GM04503 (cell line): ENCODE results near the gene LIPC.
A peak's percentile ranks its signal among the peaks of the same experiment; 100 is the strongest.
"Not testable (repeated sequence)": the region's sequence is repeated elsewhere in the genome, so short reads cannot be mapped to it uniquely, and the experiment has no call there.

ENCODE experiments used
- DNase-seq: peaks from one replicate; pipeline ENCODE4 v3.0.0-alpha.2; 2012; ENCODE audit warnings: low read depth

The LIPC gene

GRCh38 chr15:58585693-58586443 is 154.1 kb downstream of the LIPC start:
- DNase-seq = no peak

- DNase-seq = no peak
Measured at GRCh38 chr15:58587486-58587885, 155.7 kb downstream of the LIPC start.

GRCh38 chr15:58588096-58588495 is 156.3 kb downstream of the LIPC start:
- DNase-seq = no peak

- DNase-seq = no peak
Measured at GRCh38 chr15:58589047-58589446, 157.3 kb downstream of the LIPC start.

GRCh38 chr15:58590236-58590635 is 158.4 kb downstream of the LIPC start:
- DNase-seq = no peak

GRCh38 chr15:58590926-58591325 is 159.1 kb downstream of the LIPC start:
- no peak for DNase-seq

- DNase-seq = no peak
Measured at GRCh38 chr15:58593870-58594269, 162.1 kb downstream of the LIPC start.

GRCh38 chr15:58594898-58595297 is 163.1 kb downstream of the LIPC start:
- DNase-seq = no peak

GRCh38 chr15:58595516-58596263 is 163.9 kb downstream of the LIPC start:
- DNase-seq = no peak

GRCh38 chr15:58597943-58598828 is 166.4 kb downstream of the LIPC start:
- no peak for DNase-seq

- no peak for DNase-seq
Measured at GRCh38 chr15:58598829-58599210, 167.0 kb downstream of the LIPC start.

- DNase-seq = no peak
Measured at GRCh38 chr15:58602823-58603222, 171.0 kb downstream of the LIPC start.

- DNase-seq = not testable (repeated sequence)
Measured at GRCh38 chr15:58603927-58604326, 172.1 kb downstream of the LIPC start.

GRCh38 chr15:58604455-58604923 is 172.7 kb downstream of the LIPC start:
- DNase-seq = no peak

- no peak for DNase-seq
Measured at GRCh38 chr15:58605931-58606530, 174.2 kb downstream of the LIPC start.

GRCh38 chr15:58606577-58607080 is 174.8 kb downstream of the LIPC start:
- DNase-seq = no peak

GRCh38 chr15:58608129-58608590 is 176.4 kb downstream of the LIPC start:
- DNase-seq = peak; percentile 37

GRCh38 chr15:58608711-58609110 is 176.9 kb downstream of the LIPC start:
- no peak for DNase-seq

- DNase-seq = no peak
Measured at GRCh38 chr15:58611731-58612676, 180.2 kb downstream of the LIPC start.

GRCh38 chr15:58616171-58616570 is 184.4 kb downstream of the LIPC start:
- DNase-seq = no peak
